Measurements from ENCODE around the gene MLH1. TPM values are rescaled to one million over a fixed set of nuclear protein-coding genes. Genes with fewer than 3 reads are reported as not detected.
A peak's percentile ranks its signal among the peaks of the same experiment; 100 is the strongest.
"Not testable (repeated sequence)": the region's sequence is repeated elsewhere in the genome, so short reads cannot be mapped to it uniquely, and the experiment has no call there.

MLH1 gene
- total RNA-seq, 1 experiment from 2014 or later, result 47.8 TPM

DNA sequence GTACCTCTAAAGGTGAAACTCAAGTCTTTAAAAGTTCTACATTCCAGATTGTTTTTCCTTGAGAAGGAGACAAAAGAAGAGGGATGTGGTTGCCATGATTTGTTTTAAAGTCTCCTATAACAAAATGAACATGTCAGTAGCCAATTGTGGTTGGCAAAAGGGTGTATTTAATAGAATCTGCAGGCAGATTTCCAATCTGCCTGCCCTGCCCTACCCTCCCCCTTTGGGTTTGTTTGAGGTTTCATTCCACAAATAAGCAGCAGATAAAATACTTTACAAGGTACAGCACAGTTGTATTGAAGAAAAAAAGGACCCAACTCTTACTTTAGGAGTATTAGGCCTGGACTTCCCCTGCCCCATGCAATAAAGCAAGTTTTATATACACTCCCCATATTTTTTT lies 59.5 kb downstream of the MLH1 start:
- Histone ChIP-seq H3K9ac (ENCODE audit: low read length) (no peak overlapping the region), H3K4me1 (ENCODE audit: low read length) (peaks cover 22% of the 10 kb centered on the region), H3K9me3 (ENCODE audit: low read length) (no peaks in the 10 kb centered on the region), H3K27ac (ENCODE audit: low read length) (no peak overlapping the region), H3K4me3 (ENCODE audit: low read length) (no peak overlapping the region), H3K27me3 (ENCODE audit: low read length) (no peaks in the 10 kb centered on the region), H3K79me2 (ENCODE audit: low read length) (no peaks in the 10 kb centered on the region), H4K20me1 (ENCODE audit: insufficient read depth, low read depth, low read length) (0 out of 2 replicates have a peak, but pooled peaks cover 7% of the 10 kb centered on the region), H3K4me2 (ENCODE audit: low read depth, low read length, poor library complexity, severe bottlenecking) (no peak overlapping the region), H2AFZ (ENCODE audit: low read length) (no peak overlapping the region), H3K36me3 (ENCODE audit: insufficient read depth, low read length) (peaks cover 40% of the 10 kb centered on the region), H3K9me2 (replicated peaks; ENCODE audit: insufficient read depth, low read length) (no peaks in the 10 kb centered on the region)
- no peak for DNase-seq

DNA sequence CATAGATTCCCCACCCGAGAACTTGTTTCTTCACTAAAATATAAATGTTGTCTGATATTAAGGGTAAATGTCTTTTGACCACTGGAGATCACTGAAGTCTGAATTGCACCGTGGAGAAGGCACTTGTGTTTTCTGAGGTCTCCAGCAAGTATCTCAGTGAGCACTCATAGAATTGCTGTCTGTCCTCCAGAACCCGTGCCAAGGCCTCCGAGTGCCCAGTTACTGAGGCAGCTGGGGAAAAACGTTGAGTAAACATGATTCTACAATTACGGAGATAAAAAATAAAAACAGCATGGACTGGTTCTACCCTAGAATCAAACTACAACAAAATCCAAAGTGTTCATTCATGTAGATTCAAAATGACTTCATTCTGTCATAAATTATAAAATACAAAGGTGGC lies 60.0 kb downstream of the MLH1 start:
- no peaks in the 10 kb centered on the region for H3K27me3 ChIP-seq (ENCODE audit: low read length)
- H3K9me3 ChIP-seq (ENCODE audit: low read length), result no peaks in the 10 kb centered on the region
- no peak overlapping the region for H3K4me3 ChIP-seq (ENCODE audit: low read length)
- H2AFZ ChIP-seq (ENCODE audit: low read length), result no peak overlapping the region
- H3K79me2 ChIP-seq (ENCODE audit: low read length), result no peaks in the 10 kb centered on the region
- H3K36me3 ChIP-seq (ENCODE audit: insufficient read depth, low read length), result peaks cover 37% of the 10 kb centered on the region
- no peak overlapping the region for H3K4me2 ChIP-seq (ENCODE audit: low read depth, low read length, poor library complexity, severe bottlenecking)
- H4K20me1 ChIP-seq (ENCODE audit: insufficient read depth, low read depth, low read length), result 0 out of 2 replicates have a peak, but pooled peaks cover 7% of the 10 kb centered on the region
- no peaks in the 10 kb centered on the region for H3K9me2 ChIP-seq (replicated peaks; ENCODE audit: insufficient read depth, low read length)
- no peak for DNase-seq
- no peak overlapping the region for H3K27ac ChIP-seq (ENCODE audit: low read length)
- H3K4me1 ChIP-seq (ENCODE audit: low read length), result peaks cover 22% of the 10 kb centered on the region
- H3K9ac ChIP-seq (ENCODE audit: low read length), result no peak overlapping the region

DNA sequence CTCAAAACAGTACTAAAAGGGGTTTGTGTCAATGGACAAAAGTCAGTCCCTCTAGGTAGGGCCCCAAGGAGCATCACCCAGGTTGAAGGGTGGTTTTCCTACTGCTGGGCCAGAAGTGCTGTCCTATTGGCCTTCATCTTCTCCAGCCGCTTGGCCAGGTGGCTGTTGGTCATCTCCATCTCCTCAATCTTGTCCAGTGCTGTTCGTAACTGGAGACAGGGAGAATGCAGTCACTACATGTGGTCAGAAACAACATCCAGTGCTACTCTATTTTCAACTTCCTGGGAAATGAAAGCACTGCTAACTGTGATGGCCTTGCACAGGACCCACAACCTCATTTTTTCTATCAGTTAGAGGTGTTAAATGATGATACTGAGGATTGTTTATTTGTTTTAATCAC lies 60.4 kb downstream of the MLH1 start:
- Histone ChIP-seq H3K9ac (ENCODE audit: low read length) (no peak overlapping the region), H3K9me2 (replicated peaks; ENCODE audit: insufficient read depth, low read length) (no peaks in the 10 kb centered on the region), H4K20me1 (ENCODE audit: insufficient read depth, low read depth, low read length) (0 out of 2 replicates have a peak, but pooled peaks cover 7% of the 10 kb centered on the region), H3K36me3 (ENCODE audit: insufficient read depth, low read length) (peaks cover 32% of the 10 kb centered on the region), H3K27ac (ENCODE audit: low read length) (no peak overlapping the region), H3K79me2 (ENCODE audit: low read length) (no peaks in the 10 kb centered on the region), H3K27me3 (ENCODE audit: low read length) (no peaks in the 10 kb centered on the region), H3K4me2 (ENCODE audit: low read depth, low read length, poor library complexity, severe bottlenecking) (no peak overlapping the region), H3K4me1 (ENCODE audit: low read length) (peaks cover 22% of the 10 kb centered on the region), H3K9me3 (ENCODE audit: low read length) (no peaks in the 10 kb centered on the region), H3K4me3 (ENCODE audit: low read length) (no peak overlapping the region), H2AFZ (ENCODE audit: low read length) (no peak overlapping the region)
- DNase-seq, result no peak

DNA sequence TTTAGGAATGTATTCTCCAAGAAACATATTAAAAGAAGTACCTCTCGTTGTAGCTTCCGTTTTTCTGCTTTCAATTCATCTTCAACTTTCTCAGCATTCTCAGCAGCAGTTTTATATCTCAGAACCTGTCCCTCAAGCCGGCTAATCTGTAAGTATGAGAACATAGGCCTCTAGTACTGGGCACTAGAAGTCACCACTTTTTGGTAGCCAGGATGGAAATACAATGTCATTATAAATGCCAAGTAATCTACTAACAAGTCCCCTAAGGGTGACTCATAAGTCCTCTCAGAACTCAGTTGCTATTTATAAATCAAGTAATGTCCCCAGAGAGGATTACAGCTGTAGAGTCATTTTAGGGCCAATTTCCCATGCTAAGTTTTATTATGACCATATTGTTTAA lies 61.1 kb downstream of the MLH1 start:
- Histone ChIP-seq H3K4me1 (ENCODE audit: low read length) (peaks cover 22% of the 10 kb centered on the region), H3K27ac (ENCODE audit: low read length) (no peak overlapping the region), H3K9me3 (ENCODE audit: low read length) (no peaks in the 10 kb centered on the region), H3K79me2 (ENCODE audit: low read length) (no peaks in the 10 kb centered on the region), H3K4me3 (ENCODE audit: low read length) (no peak overlapping the region), H3K36me3 (ENCODE audit: insufficient read depth, low read length) (peaks cover 29% of the 10 kb centered on the region; the same call in 1 of the 2 replicates), H3K9me2 (replicated peaks; ENCODE audit: insufficient read depth, low read length) (no peaks in the 10 kb centered on the region), H3K27me3 (ENCODE audit: low read length) (no peaks in the 10 kb centered on the region), H2AFZ (ENCODE audit: low read length) (no peak overlapping the region), H3K9ac (ENCODE audit: low read length) (no peak overlapping the region), H4K20me1 (ENCODE audit: insufficient read depth, low read depth, low read length) (0 out of 2 replicates have a peak, but pooled peaks cover 7% of the 10 kb centered on the region), H3K4me2 (ENCODE audit: low read depth, low read length, poor library complexity, severe bottlenecking) (no peak overlapping the region)
- DNase-seq, result peak; percentile 79

DNA sequence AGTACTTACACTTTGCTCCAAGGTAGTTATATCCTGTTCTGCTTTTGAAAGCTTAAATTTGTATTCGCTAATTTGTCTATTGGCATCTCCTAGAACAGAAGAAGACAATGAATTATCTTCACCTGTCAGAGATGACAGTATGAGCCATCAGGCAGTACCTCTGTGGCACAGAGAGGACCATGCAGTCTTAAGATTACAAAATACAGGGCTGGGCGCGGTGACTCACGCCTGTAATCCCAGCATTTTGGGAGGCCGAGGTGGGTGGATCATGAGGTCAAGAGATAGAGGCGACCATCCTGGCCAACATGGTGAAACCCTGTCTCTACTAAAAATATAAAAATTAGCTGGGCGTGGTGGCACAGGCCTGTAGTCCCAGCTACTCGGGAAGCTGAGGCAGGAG lies 61.8 kb downstream of the MLH1 start:
- not testable (repeated sequence) for H3K27me3 ChIP-seq (ENCODE audit: low read length); H3K9me2 ChIP-seq (replicated peaks; ENCODE audit: insufficient read depth, low read length); H3K27ac ChIP-seq (ENCODE audit: low read length); H3K4me2 ChIP-seq (ENCODE audit: low read depth, low read length, poor library complexity, severe bottlenecking); H2AFZ ChIP-seq (ENCODE audit: low read length); H3K9ac ChIP-seq (ENCODE audit: low read length); DNase-seq; H3K79me2 ChIP-seq (ENCODE audit: low read length); H3K4me3 ChIP-seq (ENCODE audit: low read length); H3K9me3 ChIP-seq (ENCODE audit: low read length); H4K20me1 ChIP-seq (ENCODE audit: insufficient read depth, low read depth, low read length)
- Histone ChIP-seq H3K4me1 (ENCODE audit: low read length) (peaks cover 22% of the 10 kb centered on the region), H3K36me3 (ENCODE audit: insufficient read depth, low read length) (peaks cover 23% of the 10 kb centered on the region; the same call in 1 of the 2 replicates)

DNA sequence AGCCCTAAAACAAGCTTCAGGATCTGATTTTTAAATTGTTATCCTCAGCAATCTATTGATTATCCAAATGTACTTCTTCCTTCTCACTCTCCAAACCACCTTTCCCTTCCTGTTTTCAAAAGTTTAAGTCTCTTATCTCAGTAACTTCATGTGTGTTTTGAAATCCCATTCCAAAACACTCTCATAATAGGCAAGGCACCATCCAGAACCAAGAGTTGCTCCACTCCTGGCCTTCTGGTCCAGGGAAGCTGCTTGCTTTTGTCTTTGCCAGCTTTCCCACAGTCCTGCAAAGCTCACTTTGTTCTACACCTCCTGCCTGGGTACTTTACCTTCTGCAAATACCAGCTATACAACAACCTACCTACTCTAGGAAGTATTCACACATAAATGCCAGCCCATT lies 63.5 kb downstream of the MLH1 start:
- Histone ChIP-seq H3K27ac (ENCODE audit: low read length) (no peak overlapping the region), H3K4me1 (ENCODE audit: low read length) (peaks cover 22% of the 10 kb centered on the region), H3K27me3 (ENCODE audit: low read length) (no peaks in the 10 kb centered on the region), H2AFZ (ENCODE audit: low read length) (no peak overlapping the region), H3K9ac (ENCODE audit: low read length) (no peak overlapping the region), H3K9me3 (ENCODE audit: low read length) (no peaks in the 10 kb centered on the region), H3K79me2 (ENCODE audit: low read length) (no peaks in the 10 kb centered on the region), H3K9me2 (replicated peaks; ENCODE audit: insufficient read depth, low read length) (no peaks in the 10 kb centered on the region), H4K20me1 (ENCODE audit: insufficient read depth, low read depth, low read length) (0 out of 2 replicates have a peak, but pooled peaks cover 7% of the 10 kb centered on the region), H3K4me3 (ENCODE audit: low read length) (no peak overlapping the region), H3K36me3 (ENCODE audit: insufficient read depth, low read length) (peaks cover 12% of the 10 kb centered on the region; the same call in 1 of the 2 replicates), H3K4me2 (ENCODE audit: low read depth, low read length, poor library complexity, severe bottlenecking) (no peak overlapping the region)
- DNase-seq, result no peak

DNA sequence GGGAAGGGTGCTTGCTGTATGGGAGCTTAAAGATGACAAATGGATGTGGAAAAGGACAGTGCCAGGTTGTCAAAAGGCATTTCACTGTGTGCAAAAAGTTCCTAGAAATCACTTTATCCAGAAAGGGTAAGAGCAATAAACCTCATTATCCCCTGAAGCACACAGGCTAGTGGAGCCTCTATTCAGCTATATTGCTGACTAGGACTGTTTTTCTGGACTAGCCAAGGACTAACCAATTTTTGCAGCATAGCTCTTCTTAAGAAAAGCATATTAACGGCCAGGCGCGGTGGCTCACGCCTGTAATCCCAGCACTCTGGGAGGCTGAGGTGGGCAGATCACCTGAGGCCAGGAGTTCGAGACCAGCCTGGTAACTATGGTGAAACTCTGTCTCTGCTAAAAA lies 64.8 kb downstream of the MLH1 start:
- H3K79me2 ChIP-seq (ENCODE audit: low read length), result no peaks in the 10 kb centered on the region
- H3K9ac ChIP-seq (ENCODE audit: low read length), result no peak overlapping the region
- DNase-seq, result no peak
- H3K9me2 ChIP-seq (replicated peaks; ENCODE audit: insufficient read depth, low read length), result no peaks in the 10 kb centered on the region
- H3K9me3 ChIP-seq (ENCODE audit: low read length), result no peaks in the 10 kb centered on the region
- no peaks in the 10 kb centered on the region for H3K27me3 ChIP-seq (ENCODE audit: low read length)
- peaks cover 22% of the 10 kb centered on the region for H3K4me1 ChIP-seq (ENCODE audit: low read length)
- H3K4me2 ChIP-seq (ENCODE audit: low read depth, low read length, poor library complexity, severe bottlenecking), result no peak overlapping the region
- no peak overlapping the region for H3K27ac ChIP-seq (ENCODE audit: low read length)
- no peak overlapping the region for H2AFZ ChIP-seq (ENCODE audit: low read length)
- no peak overlapping the region for H3K4me3 ChIP-seq (ENCODE audit: low read length)
- H3K36me3 ChIP-seq (ENCODE audit: insufficient read depth, low read length), result peaks cover 8% of the 10 kb centered on the region; the same call in 1 of the 2 replicates
- H4K20me1 ChIP-seq (ENCODE audit: insufficient read depth, low read depth, low read length), result 0 out of 2 replicates have a peak, but pooled peaks cover 7% of the 10 kb centered on the region

DNA sequence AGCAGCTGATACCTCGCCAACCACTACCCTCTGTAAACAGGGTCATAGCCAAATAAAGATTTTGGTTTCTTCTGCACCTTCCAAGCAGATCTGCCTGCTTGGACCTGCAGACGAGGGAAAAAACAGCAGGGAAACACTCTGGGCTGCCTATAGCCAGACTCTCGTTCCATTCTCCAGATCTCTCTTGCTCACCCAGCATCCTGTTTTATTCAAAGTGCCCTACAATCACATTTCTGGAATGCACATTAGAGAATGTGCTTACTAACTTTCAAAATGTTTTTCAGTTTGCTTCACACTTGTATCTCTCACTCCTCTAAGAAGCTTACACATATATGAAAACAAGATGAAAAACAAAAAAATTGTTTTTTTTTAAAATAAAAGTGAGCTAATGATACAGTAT lies 71.4 kb downstream of the MLH1 start:
- no peaks in the 10 kb centered on the region for H3K9me3 ChIP-seq (ENCODE audit: low read length)
- no peak overlapping the region for H3K27ac ChIP-seq (ENCODE audit: low read length)
- H3K9me2 ChIP-seq (replicated peaks; ENCODE audit: insufficient read depth, low read length), result no peaks in the 10 kb centered on the region
- H3K36me3 ChIP-seq (ENCODE audit: insufficient read depth, low read length), result 0 out of 2 replicates have a peak, but pooled peaks cover 5% of the 10 kb centered on the region
- no peaks in the 10 kb centered on the region for H4K20me1 ChIP-seq (ENCODE audit: insufficient read depth, low read depth, low read length)
- H3K79me2 ChIP-seq (ENCODE audit: low read length), result no peaks in the 10 kb centered on the region
- no peaks in the 10 kb centered on the region for H3K27me3 ChIP-seq (ENCODE audit: low read length)
- no peak for DNase-seq
- no peak overlapping the region for H2AFZ ChIP-seq (ENCODE audit: low read length)
- no peak overlapping the region for H3K4me2 ChIP-seq (ENCODE audit: low read depth, low read length, poor library complexity, severe bottlenecking)
- H3K9ac ChIP-seq (ENCODE audit: low read length), result no peak overlapping the region
- no peaks in the 10 kb centered on the region for H3K4me1 ChIP-seq (ENCODE audit: low read length)
- H3K4me3 ChIP-seq (ENCODE audit: low read length), result no peak overlapping the region
